MM.1S (cell line): ENCODE measurements around the gene GNB1.

Experiments
- CTCF ChIP-seq: fragments of 300-600 bp; sonication (generic); IDR thresholded peaks from 2 replicates; pipeline ENCODE4 v1.5.1; 2016; ENCODE audit warnings: antibody characterized with exemption, low read length, mixed read lengths
- EZH2 ChIP-seq: fragments of 300-600 bp; sonication (generic); optimal IDR thresholded peaks from 2 replicates; pipeline ENCODE3; 2017; ENCODE audit warnings: low read depth, mild to moderate bottlenecking, antibody characterized with exemption, low read length, mixed read lengths
- EZH2phosphoT487 ChIP-seq: fragments of 300-600 bp; sonication (generic); IDR thresholded peaks from 2 replicates; pipeline ENCODE4 v1.6.1; 2018; ENCODE audit warnings: antibody characterized with exemption, low read length

- TF ChIP-seq CTCF (no peak), EZH2 (no peak), EZH2phosphoT487 (no peak)
Observed at GRCh38 chr1:1874901-1875300, 16.0 kb downstream of the GNB1 start.
